Neural progenitor cell (in vitro differentiated cells): ENCODE results near the gene RPS6KB2. TPM values are rescaled to one million over a fixed set of nuclear protein-coding genes. Genes with fewer than 3 reads are reported as not detected.

Source experiments
- DNase-seq: peaks from one replicate; pipeline ENCODE4 v3.0.0-alpha.2; 2016; ENCODE audit warnings: low spot score
- H2AFZ ChIP-seq: fragments of 200-600 bp; sonication (generic); replicated peaks from 2 replicates; pipeline ENCODE4 v1.6.1; 2016; ENCODE audit warnings: antibody characterized with exemption
- H3F3A ChIP-seq: fragments of 200-600 bp; sonication (generic); 2 replicates; pipeline ENCODE4 v1.6.1; 2016; ENCODE audit warnings: antibody characterized with exemption, low read depth
- H3K27ac ChIP-seq: fragments of 200-600 bp; sonication (generic); 2 replicates; pipeline ENCODE4 v1.5.1; 2016; ENCODE audit warnings: mild to moderate bottlenecking
- H3K27me3 ChIP-seq: fragments of 200-600 bp; sonication (generic); 2 replicates; pipeline ENCODE4 v1.6.1; 2016; ENCODE audit warnings: mild to moderate bottlenecking, moderate library complexity
- H3K36me3 ChIP-seq: fragments of 200-600 bp; sonication (generic); 2 replicates; pipeline ENCODE4 v1.5.1; 2016
- H3K4me1 ChIP-seq: fragments of 200-600 bp; sonication (generic); 2 replicates; pipeline ENCODE4 v1.6.1; 2016; ENCODE audit warnings: mixed run types
- H3K4me2 ChIP-seq: fragments of 200-600 bp; sonication (generic); 2 replicates; pipeline ENCODE4 v1.6.1; 2016
- H3K4me3 ChIP-seq: fragments of 200-600 bp; sonication (generic); 2 replicates; pipeline ENCODE4 v1.5.1; 2016
- H3K79me2 ChIP-seq: fragments of 200-600 bp; sonication (generic); 2 replicates; pipeline ENCODE4 v1.6.1; 2016; ENCODE audit warnings: low read depth
- H3K9ac ChIP-seq: fragments of 200-600 bp; sonication (generic); 2 replicates; pipeline ENCODE4 v1.6.1; 2016
- H3K9me3 ChIP-seq: fragments of 200-600 bp; sonication (generic); 2 replicates; pipeline ENCODE4 v1.5.1; 2016; ENCODE audit warnings: low read depth
- H4K20me1 ChIP-seq: fragments of 200-600 bp; sonication (generic); 2 replicates; pipeline ENCODE4 v1.6.1; 2016; ENCODE audit warnings: low read depth
- H3K27ac Mint-ChIP-seq: 3 replicates; pipeline ENCODE4 v1.8.0; 2021; ENCODE audit warnings: mixed read lengths
- H3K27me3 Mint-ChIP-seq: 2 replicates; pipeline ENCODE4 v1.8.0; 2022; ENCODE audit warnings: low read depth, mild to moderate bottlenecking, inconsistent platforms, moderate library complexity, mixed read lengths; ENCODE audit not compliant: insufficient read depth
- H3K36me3 Mint-ChIP-seq: 3 replicates; pipeline ENCODE4 v1.8.0; 2021; ENCODE audit warnings: mixed read lengths
- H3K4me1 Mint-ChIP-seq: 3 replicates; pipeline ENCODE4 v1.8.0; 2021; ENCODE audit warnings: mixed read lengths
- H3K4me3 Mint-ChIP-seq: 3 replicates; pipeline ENCODE4 v1.8.0; 2021; ENCODE audit warnings: mild to moderate bottlenecking, moderate library complexity, mixed read lengths
- H3K9me3 Mint-ChIP-seq: 3 replicates; pipeline ENCODE4 v1.8.0; 2020; ENCODE audit warnings: mixed read lengths
- EZH2 ChIP-seq: fragments of 200-600 bp; sonication (generic); IDR thresholded peaks from 2 replicates; pipeline ENCODE4 v1.6.1; 2017; ENCODE audit warnings: antibody characterized with exemption, mild to moderate bottlenecking, moderate library complexity
- EZH2phosphoT487 ChIP-seq: fragments of 200-600 bp; sonication (generic); IDR thresholded peaks from 2 replicates; pipeline ENCODE4 v1.6.1; 2017; ENCODE audit warnings: antibody characterized with exemption
- total RNA-seq: library from RNA; depleted of rRNA; stranded (reverse); fragments of >200 nt; gene quantifications from 2 replicates; pipeline ENCODE4 v1.2.3, GENCODE V29; 2015; ENCODE audit warnings: low replicate concordance
- TF ChIP-seq, protein P1 (sequence below): fragments of 200-600 bp; sonication (generic); IDR thresholded peaks from 2 replicates; pipeline ENCODE4 v1.5.1; 2017; ENCODE audit warnings: antibody characterized with exemption, mild to moderate bottlenecking

The RPS6KB2 gene
- total RNA-seq, 1 donor from 2014 or later: 23.7 TPM

DNA sequence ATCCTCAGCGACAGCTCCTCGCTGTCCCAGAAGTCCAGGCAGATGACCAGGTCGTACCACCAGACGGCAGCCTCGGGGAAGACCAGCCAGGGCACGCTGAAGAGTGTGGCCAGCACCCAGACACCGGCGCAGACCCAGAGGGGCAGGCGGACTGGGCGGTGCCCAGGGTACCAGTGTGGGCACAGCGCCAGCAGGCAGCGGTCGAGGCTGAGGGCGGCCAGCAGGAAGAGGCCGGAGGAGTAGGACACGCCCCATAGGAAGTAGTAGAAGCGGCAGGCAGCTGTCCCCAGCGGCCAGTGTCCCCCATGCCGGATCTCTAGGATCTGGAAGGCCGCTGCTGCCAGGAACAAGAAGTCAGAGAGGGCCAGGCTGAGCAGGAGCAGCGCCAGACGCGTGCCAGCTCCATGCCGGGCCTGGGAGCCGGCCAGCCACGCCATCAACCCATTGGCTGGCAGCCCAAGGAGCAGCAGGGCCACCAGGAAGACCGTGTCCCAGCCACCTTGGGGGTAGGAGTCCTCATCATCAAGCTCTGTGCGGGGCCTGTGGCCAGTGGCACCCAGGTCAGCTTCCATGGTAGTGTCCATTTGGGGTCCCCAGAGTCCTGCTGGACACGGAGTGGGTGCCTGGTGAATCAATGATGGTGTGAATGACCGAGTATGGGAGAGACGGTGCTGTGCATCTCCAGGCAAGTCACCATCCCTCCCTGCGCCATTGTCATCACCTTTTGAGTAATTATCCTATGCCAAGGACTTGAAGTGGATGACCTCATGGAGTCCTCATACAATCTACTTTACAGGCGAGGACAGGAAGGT is 24.1 kb downstream of the RPS6KB2 start, which contains the start of gene GPR152:
GPR152 (minus strand) TSS at position 589 of the 812 bp plus-strand sequence; CDS start at position 584, 5 bp downstream.
- H2AFZ ChIP-seq: no peak within 1 kb of the TSS
- TF ChIP-seq, protein P1, sequence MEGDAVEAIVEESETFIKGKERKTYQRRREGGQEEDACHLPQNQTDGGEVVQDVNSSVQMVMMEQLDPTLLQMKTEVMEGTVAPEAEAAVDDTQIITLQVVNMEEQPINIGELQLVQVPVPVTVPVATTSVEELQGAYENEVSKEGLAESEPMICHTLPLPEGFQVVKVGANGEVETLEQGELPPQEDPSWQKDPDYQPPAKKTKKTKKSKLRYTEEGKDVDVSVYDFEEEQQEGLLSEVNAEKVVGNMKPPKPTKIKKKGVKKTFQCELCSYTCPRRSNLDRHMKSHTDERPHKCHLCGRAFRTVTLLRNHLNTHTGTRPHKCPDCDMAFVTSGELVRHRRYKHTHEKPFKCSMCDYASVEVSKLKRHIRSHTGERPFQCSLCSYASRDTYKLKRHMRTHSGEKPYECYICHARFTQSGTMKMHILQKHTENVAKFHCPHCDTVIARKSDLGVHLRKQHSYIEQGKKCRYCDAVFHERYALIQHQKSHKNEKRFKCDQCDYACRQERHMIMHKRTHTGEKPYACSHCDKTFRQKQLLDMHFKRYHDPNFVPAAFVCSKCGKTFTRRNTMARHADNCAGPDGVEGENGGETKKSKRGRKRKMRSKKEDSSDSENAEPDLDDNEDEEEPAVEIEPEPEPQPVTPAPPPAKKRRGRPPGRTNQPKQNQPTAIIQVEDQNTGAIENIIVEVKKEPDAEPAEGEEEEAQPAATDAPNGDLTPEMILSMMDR: no peak
- TF ChIP-seq EZH2 (no peak), EZH2phosphoT487 (no peak)
- Mint-ChIP-seq H3K27me3 (peaks cover 6% of the 10 kb centered on the region), H3K4me1 (peaks cover 21% of the 10 kb centered on the region), H3K9me3 (no peaks in the 10 kb centered on the region), H3K4me3 (peak within 1 kb of the TSS; percentile 58), H3K36me3 (no peaks in the 10 kb centered on the region), H3K27ac (peak within 1 kb of the TSS; percentile 96)
- no peaks in the 10 kb centered on the region for H3K27me3 ChIP-seq
- H3K4me1 ChIP-seq: no peaks in the 10 kb centered on the region
- DNase-seq: no peak
- no peaks in the 10 kb centered on the region for H3F3A ChIP-seq
- H3K9ac ChIP-seq: no peak within 1 kb of the TSS
- H3K27ac ChIP-seq: no peak within 1 kb of the TSS
- H3K79me2 ChIP-seq: no peaks in the 10 kb centered on the region
- H4K20me1 ChIP-seq: no peaks in the 10 kb centered on the region
- no peaks in the 10 kb centered on the region for H3K36me3 ChIP-seq
- no peaks in the 10 kb centered on the region for H3K9me3 ChIP-seq
- H3K4me2 ChIP-seq: no peak within 1 kb of the TSS
- no peak within 1 kb of the TSS for H3K4me3 ChIP-seq

DNA sequence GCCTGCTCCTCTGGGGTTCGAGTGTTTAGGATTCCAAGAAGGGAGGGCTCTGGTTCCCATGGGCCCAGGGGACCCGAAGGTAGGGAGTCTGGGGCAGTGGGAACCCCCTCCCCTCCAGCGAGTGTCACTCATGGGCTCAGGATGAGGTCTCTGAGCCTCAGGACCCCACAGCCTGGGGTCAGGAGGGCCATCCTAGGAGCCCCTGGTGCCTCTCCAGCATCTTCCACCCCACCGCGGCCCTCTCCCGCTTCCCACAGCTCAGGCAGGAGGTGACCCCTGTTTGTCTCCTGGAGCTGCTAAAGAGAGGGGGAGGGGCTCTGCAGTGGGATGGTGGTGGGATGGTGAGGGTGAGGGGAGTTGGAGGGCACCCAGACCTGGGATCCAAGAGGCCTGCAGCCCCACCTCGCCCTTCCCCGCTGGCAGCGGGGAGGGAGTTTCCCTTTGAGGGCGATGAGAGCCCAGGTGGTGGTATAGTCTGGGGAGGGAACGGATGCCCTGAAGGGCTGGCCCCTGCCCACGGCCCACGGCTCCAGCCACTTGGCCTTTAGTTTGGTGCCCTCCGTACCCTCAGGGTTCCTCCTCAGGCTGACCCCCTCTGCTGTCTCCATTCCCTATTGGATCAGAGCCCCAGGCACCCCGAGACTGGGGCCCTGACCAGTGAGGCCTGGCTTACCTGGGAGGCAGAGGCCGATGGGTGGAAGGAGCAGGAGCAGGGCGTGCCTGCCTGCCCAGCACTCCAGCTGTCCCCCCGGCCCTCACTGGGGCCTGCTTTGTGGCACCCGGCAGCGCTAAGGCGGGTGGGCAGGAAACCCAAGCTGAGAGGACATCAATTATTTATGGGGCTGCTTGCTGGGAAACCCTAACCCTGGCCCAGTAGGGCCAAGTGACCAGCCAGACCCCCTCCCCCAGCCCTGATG is 25.8 kb downstream of the RPS6KB2 start:
- Mint-ChIP-seq H3K4me3 (no peak overlapping the region), H3K36me3 (no peaks in the 10 kb centered on the region), H3K27ac (no peak overlapping the region), H3K9me3 (no peaks in the 10 kb centered on the region), H3K27me3 (peaks cover 4% of the 10 kb centered on the region), H3K4me1 (peaks cover 17% of the 10 kb centered on the region)
- TF ChIP-seq, protein P1: no peak
- TF ChIP-seq EZH2 (no peak), EZH2phosphoT487 (no peak)
- Histone ChIP-seq H3K9me3 (no peaks in the 10 kb centered on the region), H3K27ac (no peak overlapping the region), H3K79me2 (no peaks in the 10 kb centered on the region), H3K27me3 (no peaks in the 10 kb centered on the region), H3K4me3 (no peak overlapping the region), H3F3A (no peaks in the 10 kb centered on the region), H4K20me1 (no peaks in the 10 kb centered on the region), H3K36me3 (no peaks in the 10 kb centered on the region), H2AFZ (no peak overlapping the region), H3K9ac (no peak overlapping the region), H3K4me1 (no peaks in the 10 kb centered on the region), H3K4me2 (no peak overlapping the region)
- DNase-seq: no peak

DNA sequence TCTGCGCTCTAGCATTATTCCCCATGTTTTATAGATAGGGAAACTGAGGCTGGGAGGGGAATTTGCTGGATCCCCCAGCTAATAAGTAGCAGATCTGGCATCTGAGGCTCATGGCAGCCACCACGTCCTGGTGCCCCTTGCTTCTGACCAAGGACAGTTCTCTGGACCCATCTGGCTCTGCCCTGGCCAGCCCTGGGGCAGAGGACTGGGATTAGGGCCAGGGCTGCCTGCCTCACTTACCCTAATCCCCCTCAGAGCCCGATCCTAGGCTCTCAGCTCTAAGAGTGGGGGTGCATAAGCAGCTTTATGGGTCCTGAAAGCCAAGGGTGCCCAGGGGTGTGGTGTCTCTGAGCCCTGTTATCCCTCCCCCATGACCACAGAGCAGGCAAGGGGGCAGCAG is 26.8 kb downstream of the RPS6KB2 start, which contains the start of gene CABP4:
CABP4 (plus strand) TSS at position 301 of the 400 bp plus-strand sequence; CDS start at position 371, 70 bp downstream.
- H3K9me3 ChIP-seq: no peaks in the 10 kb centered on the region
- H3K36me3 Mint-ChIP-seq: no peaks in the 10 kb centered on the region
- no peaks in the 10 kb centered on the region for H3K9me3 Mint-ChIP-seq
- H3K4me2 ChIP-seq: no peak within 1 kb of the TSS
- peaks cover 6% of the 10 kb centered on the region for H3K27me3 Mint-ChIP-seq
- H3F3A ChIP-seq: no peaks in the 10 kb centered on the region
- H3K4me1 Mint-ChIP-seq: peaks cover 13% of the 10 kb centered on the region
- H3K27me3 ChIP-seq: no peaks in the 10 kb centered on the region
- no peak within 1 kb of the TSS for H3K4me3 ChIP-seq
- no peak within 1 kb of the TSS for H3K4me3 Mint-ChIP-seq
- H2AFZ ChIP-seq: no peak within 1 kb of the TSS
- DNase-seq: no peak
- H3K4me1 ChIP-seq: no peaks in the 10 kb centered on the region
- H3K36me3 ChIP-seq: no peaks in the 10 kb centered on the region
- no peak within 1 kb of the TSS for H3K9ac ChIP-seq
- no peaks in the 10 kb centered on the region for H4K20me1 ChIP-seq
- H3K79me2 ChIP-seq: no peaks in the 10 kb centered on the region
- H3K27ac ChIP-seq: no peak within 1 kb of the TSS
- no peak for TF ChIP-seq EZH2phosphoT487
- TF ChIP-seq, protein P1: no peak
- TF ChIP-seq EZH2: no peak
- no peak within 1 kb of the TSS for H3K27ac Mint-ChIP-seq
